SU-DHL-6 (cell line): ENCODE data around the gene AGFG1.

ENCODE experiments used
- EZH2phosphoT487 ChIP-seq: fragments of 200-600 bp; sonication (generic), shearing (Covaris generic); conservative IDR thresholded peaks from 2 replicates; pipeline ENCODE4 v1.6.1; 2018; ENCODE audit warnings: mild to moderate bottlenecking, antibody characterized with exemption, low read length, moderate library complexity, mixed read lengths
- TF ChIP-seq, protein P1 (sequence below): fragments of 200-600 bp; sonication (generic); IDR thresholded peaks from one replicate; pipeline ENCODE4 v1.5.1; 2017; ENCODE audit warnings: antibody characterized with exemption, mild to moderate bottlenecking, low read length, moderate library complexity; ENCODE audit not compliant: insufficient read depth, poor library complexity, severe bottlenecking

DNA sequence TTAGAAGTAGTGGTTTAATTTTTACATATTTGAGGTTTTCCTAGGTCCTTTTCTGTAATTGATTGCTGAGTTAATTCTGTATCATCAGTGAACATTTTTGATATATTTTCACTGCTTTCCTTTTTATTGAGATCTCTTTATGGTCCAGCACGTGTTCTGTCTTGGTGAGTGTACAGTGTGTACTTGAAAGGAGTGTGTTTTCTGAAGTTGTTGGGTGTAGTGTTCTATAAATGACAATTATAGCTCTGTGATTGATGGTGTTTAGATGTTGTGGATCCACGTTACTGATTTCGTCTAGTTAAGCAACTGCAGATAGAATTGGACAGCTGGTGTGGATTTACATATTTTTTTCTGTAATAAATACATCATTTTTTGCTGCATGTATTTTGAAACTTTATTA is 32.7 kb downstream of the AGFG1 start:
- TF ChIP-seq, protein P1, sequence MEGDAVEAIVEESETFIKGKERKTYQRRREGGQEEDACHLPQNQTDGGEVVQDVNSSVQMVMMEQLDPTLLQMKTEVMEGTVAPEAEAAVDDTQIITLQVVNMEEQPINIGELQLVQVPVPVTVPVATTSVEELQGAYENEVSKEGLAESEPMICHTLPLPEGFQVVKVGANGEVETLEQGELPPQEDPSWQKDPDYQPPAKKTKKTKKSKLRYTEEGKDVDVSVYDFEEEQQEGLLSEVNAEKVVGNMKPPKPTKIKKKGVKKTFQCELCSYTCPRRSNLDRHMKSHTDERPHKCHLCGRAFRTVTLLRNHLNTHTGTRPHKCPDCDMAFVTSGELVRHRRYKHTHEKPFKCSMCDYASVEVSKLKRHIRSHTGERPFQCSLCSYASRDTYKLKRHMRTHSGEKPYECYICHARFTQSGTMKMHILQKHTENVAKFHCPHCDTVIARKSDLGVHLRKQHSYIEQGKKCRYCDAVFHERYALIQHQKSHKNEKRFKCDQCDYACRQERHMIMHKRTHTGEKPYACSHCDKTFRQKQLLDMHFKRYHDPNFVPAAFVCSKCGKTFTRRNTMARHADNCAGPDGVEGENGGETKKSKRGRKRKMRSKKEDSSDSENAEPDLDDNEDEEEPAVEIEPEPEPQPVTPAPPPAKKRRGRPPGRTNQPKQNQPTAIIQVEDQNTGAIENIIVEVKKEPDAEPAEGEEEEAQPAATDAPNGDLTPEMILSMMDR = no peak
- TF ChIP-seq EZH2phosphoT487 = no peak
